GM19025 (cell line): ENCODE measurements around the gene CDKN1C.

Experiments used
- ATAC-seq: cut with Tn5 transposase; IDR thresholded peaks from one replicate; pipeline ENCODE4 v1.9.1; 2021; ENCODE audit warnings: mild to moderate bottlenecking, low read depth, moderate library complexity; ENCODE audit not compliant: unreplicated experiment

Gene CDKN1C

GRCh38 chr11:2923446-2924375, 38.1 kb upstream of the CDKN1C start:
- no peak for ATAC-seq

- no peak for ATAC-seq
Measured at GRCh38 chr11:2922655-2923054, 37.1 kb upstream of the CDKN1C start.

- ATAC-seq = no peak
Measured at GRCh38 chr11:2921742-2922493, 36.3 kb upstream of the CDKN1C start.

GRCh38 chr11:2921261-2921660, 35.7 kb upstream of the CDKN1C start:
- ATAC-seq = no peak

DNA sequence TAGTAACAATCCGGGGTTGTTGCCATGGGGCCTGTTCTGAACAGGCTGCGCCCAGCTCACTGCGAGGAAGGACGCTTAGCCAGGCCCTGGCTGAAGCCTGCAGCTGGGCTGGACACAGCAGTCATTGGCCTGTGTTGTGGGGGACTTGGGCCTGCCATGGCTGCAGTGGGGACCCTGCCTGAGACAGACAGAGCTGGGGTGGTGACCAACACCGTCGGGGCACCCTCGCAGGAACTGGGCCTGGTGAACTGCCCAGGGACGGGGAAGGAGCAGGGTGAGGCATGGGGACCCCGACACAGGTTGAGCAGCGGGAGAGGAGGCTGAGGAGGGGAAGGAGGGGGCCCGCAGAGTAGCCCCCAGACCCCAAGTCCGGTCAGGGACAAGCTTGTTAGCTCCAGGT, 34.8 kb upstream of the CDKN1C start:
- no peak for ATAC-seq

- ATAC-seq = no peak
Measured at GRCh38 chr11:2919837-2920236, 34.3 kb upstream of the CDKN1C start.

- ATAC-seq = no peak
Measured at GRCh38 chr11:2919188-2919587, 33.6 kb upstream of the CDKN1C start.

- no peak for ATAC-seq
Measured at GRCh38 chr11:2917842-2918490, 32.4 kb upstream of the CDKN1C start.

- ATAC-seq = no peak
Measured at GRCh38 chr11:2916892-2917645, 31.5 kb upstream of the CDKN1C start.

DNA sequence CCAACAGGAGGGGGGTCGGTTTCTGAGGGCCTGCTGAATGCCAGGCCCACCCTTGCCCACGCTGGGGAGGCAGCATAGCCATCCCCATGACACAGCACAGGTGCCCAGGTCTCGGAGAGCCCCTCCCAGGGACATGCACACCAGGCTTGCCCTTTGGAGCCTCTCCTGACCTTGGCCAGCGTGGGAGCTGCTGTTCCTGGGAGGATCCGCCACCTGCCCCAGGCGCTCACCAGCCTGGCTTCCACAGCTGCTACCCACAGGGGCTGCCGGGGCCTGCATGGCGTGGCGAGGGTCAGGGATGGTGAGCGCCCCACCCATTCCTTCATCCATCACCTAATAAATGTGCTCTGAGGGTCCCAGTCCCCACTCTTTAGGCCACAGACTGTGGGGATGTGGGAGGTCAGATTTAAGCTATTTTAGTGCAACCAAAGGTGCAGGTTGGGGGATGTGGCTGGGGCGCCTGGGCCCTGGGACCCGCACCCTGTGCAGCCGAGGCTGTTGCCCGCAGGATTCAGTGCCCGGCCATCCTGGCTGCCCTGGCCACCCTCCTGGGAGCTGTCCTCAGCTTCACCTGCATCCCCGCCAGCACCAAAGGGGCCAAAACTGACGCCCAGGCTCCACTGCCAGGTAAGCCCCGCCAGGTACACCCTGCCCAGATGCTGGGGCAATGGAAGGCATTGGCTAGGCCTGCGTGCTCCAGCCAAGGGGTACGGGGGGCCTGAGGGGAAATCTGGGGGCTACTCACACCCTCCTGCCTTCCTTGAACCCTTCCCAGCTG, 30.7 kb upstream of the CDKN1C start:
- ATAC-seq = no peak

DNA sequence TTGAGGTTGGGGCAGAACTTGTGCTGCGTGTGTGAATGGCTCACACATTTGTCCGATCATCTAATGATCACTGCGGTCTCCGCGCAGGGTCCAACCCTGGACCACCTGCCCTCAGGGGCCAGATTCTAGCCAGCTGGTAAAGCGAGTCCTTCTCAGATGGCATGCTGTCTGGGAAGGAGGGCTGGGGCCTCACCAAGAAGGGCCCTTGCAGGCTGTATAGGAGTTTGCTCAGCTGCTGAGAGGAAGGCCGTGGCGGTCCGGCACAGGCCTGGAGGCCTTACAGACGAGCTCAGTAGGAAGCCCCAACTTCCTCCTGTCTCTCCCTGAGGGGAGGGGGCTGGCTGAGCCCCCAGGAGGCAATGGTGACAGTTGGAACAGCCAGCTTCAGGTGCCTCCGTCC, 29.9 kb upstream of the CDKN1C start:
- ATAC-seq = no peak

DNA sequence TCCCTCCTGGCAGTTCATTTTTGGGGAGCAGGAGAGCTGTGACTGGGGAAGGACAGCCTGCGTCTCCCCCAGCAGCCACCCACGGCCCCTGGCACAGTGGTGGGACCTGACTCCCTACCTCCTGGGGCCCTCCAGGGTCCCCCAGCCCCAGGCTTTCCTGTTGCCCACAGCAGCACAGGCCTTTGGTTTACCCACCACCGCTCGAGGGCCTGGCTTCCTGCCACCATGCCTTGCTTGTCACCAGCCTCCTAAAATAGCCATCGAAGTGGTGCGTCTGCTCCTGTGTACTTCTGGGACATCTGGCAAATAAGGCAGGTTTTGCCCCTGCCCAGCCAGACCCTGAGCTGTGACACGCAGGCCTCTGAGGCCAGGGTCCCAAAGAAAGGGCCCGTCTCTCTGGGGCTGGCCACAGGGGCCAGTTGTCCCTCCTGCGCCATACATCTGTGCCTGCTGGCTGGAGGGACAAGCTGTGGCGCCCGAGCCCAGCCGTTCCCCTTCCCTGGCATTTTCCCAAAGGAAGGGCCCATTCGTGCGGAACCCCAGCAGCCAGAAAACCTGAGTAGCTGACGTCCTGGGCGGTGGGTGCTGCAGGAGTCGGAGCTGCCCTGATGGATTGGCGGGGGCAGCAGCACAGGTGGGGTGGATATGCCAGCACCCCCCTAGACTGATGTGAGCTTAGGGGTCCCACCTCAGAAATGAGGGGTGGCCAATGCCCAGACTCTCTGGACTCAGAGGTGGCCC, 29.1 kb upstream of the CDKN1C start:
- no peak for ATAC-seq

DNA sequence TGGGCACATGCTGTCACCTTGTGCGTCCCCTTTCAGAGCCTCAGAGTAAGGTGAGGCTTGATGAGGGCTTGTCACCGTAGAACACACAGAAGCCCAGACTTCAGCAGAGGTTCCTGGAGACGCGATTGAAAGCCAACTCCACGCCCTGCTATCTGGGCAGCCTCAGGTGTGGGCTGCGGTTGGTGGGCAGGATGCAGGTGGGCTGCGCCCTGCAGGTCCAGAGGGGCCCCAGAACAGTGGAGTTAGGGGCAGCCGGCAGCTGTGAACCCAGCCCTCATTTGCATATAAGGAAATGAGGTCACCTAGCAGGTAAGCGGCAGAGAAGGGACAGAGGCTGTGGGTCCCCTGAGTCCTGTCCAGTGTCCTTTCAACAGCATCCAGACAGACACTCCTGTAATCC, 28.2 kb upstream of the CDKN1C start:
- ATAC-seq = no peak

- no peak for ATAC-seq
Measured at GRCh38 chr11:2913019-2913431, 27.4 kb upstream of the CDKN1C start.

DNA sequence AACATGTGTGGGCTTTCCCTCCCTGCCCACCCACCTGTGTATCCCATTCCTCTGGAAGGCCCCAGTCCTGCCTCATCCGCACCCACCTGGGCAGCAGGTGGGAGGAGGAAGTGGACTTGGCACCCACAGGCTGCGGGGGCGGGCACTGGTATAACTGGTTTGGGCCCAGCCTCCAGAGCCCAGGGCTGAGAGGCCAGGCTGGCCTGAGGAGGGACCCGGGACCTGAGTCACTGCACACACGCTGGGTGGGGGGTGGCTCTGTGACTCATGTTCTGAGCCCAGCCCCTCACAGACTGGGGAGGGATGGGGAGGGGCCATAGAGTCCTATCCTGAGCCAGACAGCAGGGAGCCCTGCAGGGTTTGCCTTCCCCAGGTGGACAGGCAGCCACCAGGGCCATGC, 26.9 kb upstream of the CDKN1C start:
- ATAC-seq = no peak

- ATAC-seq = no peak
Measured at GRCh38 chr11:2911785-2912391, 26.3 kb upstream of the CDKN1C start.

DNA sequence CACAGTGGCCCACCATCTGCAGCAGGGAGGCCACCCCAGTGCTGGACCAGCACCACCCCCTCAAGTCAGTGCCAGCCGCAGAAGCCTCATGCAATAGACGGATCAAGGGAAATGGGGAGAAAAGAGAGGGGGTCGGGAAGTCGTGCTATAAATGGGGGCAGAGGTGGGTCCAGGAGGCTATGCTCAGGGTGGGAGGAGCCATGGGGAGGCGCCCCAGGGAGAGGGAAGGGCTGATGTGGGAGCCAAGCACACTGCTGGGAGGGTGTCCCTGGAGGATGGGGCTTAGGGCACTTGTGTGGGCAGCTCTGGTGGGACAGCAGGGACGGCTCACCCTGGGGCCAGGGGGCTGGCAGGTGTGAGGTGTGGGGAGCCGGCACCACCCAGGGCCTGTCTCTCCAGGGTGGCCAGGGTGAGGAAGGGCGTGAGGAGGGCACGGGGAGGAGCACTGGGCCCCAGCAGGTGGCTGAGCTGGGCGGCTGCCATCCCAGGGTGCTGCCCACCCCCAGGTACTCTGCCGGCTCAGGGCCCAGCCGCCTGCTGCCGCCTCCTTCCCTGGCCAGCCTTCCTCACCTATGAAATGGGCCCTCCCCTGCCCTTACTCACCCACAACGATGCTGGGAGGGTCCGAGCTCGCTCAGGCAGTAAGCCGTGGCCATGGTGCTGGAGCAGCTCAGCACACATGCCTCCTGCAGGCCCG, 25.7 kb upstream of the CDKN1C start:
- no peak for ATAC-seq

- ATAC-seq = no peak
Measured at GRCh38 chr11:2910401-2910955, 24.9 kb upstream of the CDKN1C start.
